K562 (cell line): Measurements from ENCODE around the gene SHISA8. TPM values are rescaled to one million over a fixed set of nuclear protein-coding genes. Genes with fewer than 3 reads are reported as not detected.

Experiments
- ATAC-seq: fragments of 200-7000 bp; cut with Tn5 transposase; 3 replicates; pipeline ENCODE4 v1.9.1; 2020; ENCODE audit warnings: moderate library complexity
- BruUV-seq: library from RNA; stranded (reverse); fragments of 400-500 nt; replicated peaks from 2 replicates; lab custom pipeline; 2021; lab: Mats Ljungman, UMichigan
- CTCF ChIA-PET: fragments of 300-600 bp; formaldehyde crosslinking; extraction: SDS; loops from one replicate; lab custom pipeline; 2021; ENCODE audit warnings: low intra/inter-chr PET ratio; lab: Yijun Ruan, JAX
- POLR2A ChIA-PET: fragments of 300-600, 350-650 bp; sonication (Branson Sonifier 250); formaldehyde crosslinking; extraction: SDS; loops from one replicate; lab custom pipeline; 2021; ENCODE audit warnings: antibody characterized with exemption, inconsistent platforms; lab: Yijun Ruan, JAX
- DNase-seq, 4 experiments: peaks; one replicate each; pipeline versions ENCODE4 v3.0.0 to v3.0.0-alpha.2; 2011 to 2018; ENCODE audit warnings: low spot score in 3 of 4, mixed read lengths in 3 of 4; ENCODE audit errors: extremely low read depth in 1 of 4
- FAIRE-seq: peaks from 2 replicates; lab custom pipeline; 2011; peaks lifted over from hg19 to GRCh38; lab: Jason Lieb, UNC
- H2AFZ ChIP-seq: 2 replicates; pipeline ENCODE4 v1.6.0; 2011; ENCODE audit warnings: low read depth, low read length, control low read depth, inconsistent platforms
- H3K27ac ChIP-seq: fragments of 200-600 bp; 3 replicates; pipeline ENCODE4 v1.8.0; 2011; ENCODE audit warnings: low read depth, mild to moderate bottlenecking, control low read depth, inconsistent platforms, low read length, moderate library complexity, mixed read lengths; ENCODE audit errors: extremely low read depth
- H3K27me3 ChIP-seq, 2 experiments: fragments of 300-600 bp in 1 of 2; 2 replicates in 1 of 2; 3 replicates in 1 of 2; pipeline versions ENCODE4 v1.6.0 to v1.8.0; 2011; ENCODE audit warnings: inconsistent platforms in 2 of 2, low read length in 2 of 2, mild to moderate bottlenecking in 1 of 2, mixed read lengths in 1 of 2, moderate library complexity in 1 of 2; ENCODE audit not compliant: control insufficient read depth in 2 of 2, insufficient read depth in 2 of 2
- H3K36me3 ChIP-seq: fragments of 300-600 bp; 3 replicates; pipeline ENCODE4 v1.8.0; 2011; ENCODE audit warnings: mild to moderate bottlenecking, low read length, inconsistent platforms; ENCODE audit not compliant: control insufficient read depth, insufficient read depth
- H3K4me1 ChIP-seq, 2 experiments: fragments of 200-600 bp in 1 of 2; replicated peaks in 1 of 2; 2 replicates in 1 of 2; 3 replicates in 1 of 2; pipeline versions ENCODE4 v1.5.1 to v1.8.0; 2011; ENCODE audit warnings: inconsistent platforms in 2 of 2, low read length in 2 of 2, mild to moderate bottlenecking in 1 of 2, mixed read lengths in 1 of 2, moderate library complexity in 1 of 2; ENCODE audit not compliant: control insufficient read depth in 2 of 2, insufficient read depth in 2 of 2
- H3K4me2 ChIP-seq: 2 replicates; pipeline ENCODE4 v1.6.1; 2011; ENCODE audit warnings: low read length, control low read depth, inconsistent platforms, mixed read lengths; ENCODE audit not compliant: insufficient read depth
- H3K4me3 ChIP-seq: fragments of 200-600 bp; sonication (generic), shearing (Covaris generic); 2 replicates; pipeline ENCODE4 v1.5.1; 2016; ENCODE audit warnings: control low read depth, inconsistent platforms
- H3K79me2 ChIP-seq: fragments of 200-600 bp; 3 replicates; pipeline ENCODE4 v1.8.0; 2011; ENCODE audit warnings: low read length, inconsistent platforms; ENCODE audit not compliant: control insufficient read depth, insufficient read depth
- H3K9ac ChIP-seq, 2 experiments: 2 replicates each; pipeline versions ENCODE4 v1.6.0 to v1.6.1; 2011; ENCODE audit warnings: low read depth in 2 of 2, low read length in 2 of 2, control low read depth in 1 of 2, inconsistent platforms in 1 of 2, mild to moderate bottlenecking in 1 of 2, mixed read lengths in 1 of 2; ENCODE audit not compliant: insufficient read depth in 1 of 2
- H3K9me1 ChIP-seq: one replicate; pipeline ENCODE4 v1.6.0; 2011; ENCODE audit warnings: inconsistent platforms, mild to moderate bottlenecking, low read length, moderate library complexity; ENCODE audit not compliant: control insufficient read depth, insufficient read depth
- H3K9me3 ChIP-seq: replicated peaks from 2 replicates; pipeline ENCODE4 v1.5.1; 2011; ENCODE audit warnings: low read depth, low read length, inconsistent platforms; ENCODE audit not compliant: control insufficient read depth, insufficient read depth
- H4K20me1 ChIP-seq: replicated peaks from 2 replicates; pipeline ENCODE4 v1.6.1; 2011; ENCODE audit warnings: low read length, inconsistent platforms, mixed read lengths; ENCODE audit not compliant: control insufficient read depth, insufficient read depth
- ATF2 ChIP-seq: sonication (generic); formaldehyde crosslinking; IDR thresholded peaks from 2 replicates; pipeline ENCODE4 v1.8.1; 2022; ENCODE audit warnings: missing genetic modification reagents
- BRCA1 ChIP-seq, 2 experiments: fragments of 450-650 bp in 1 of 2; sonication (generic) in 1 of 2; formaldehyde crosslinking in 1 of 2; IDR thresholded peaks; 2 replicates each; pipeline versions ENCODE4 v1.5.0 to v1.6.1; 2017 to 2020; ENCODE audit warnings: mild to moderate bottlenecking in 1 of 2, missing genetic modification reagents in 1 of 2
- CREBBP ChIP-seq: IDR thresholded peaks from one replicate; pipeline ENCODE4 v1.6.1; 2012; ENCODE audit warnings: low read depth, mild to moderate bottlenecking, control low read depth, inconsistent platforms, low read length
- DACH1 ChIP-seq: fragments of 450-650 bp; IDR thresholded peaks from 2 replicates; pipeline ENCODE4 v1.6.1; 2018; ENCODE audit not compliant: partially characterized antibody
- HDAC1 ChIP-seq, 2 experiments: fragments of 450-650 bp; IDR thresholded peaks; 2 replicates each; pipeline ENCODE4 v1.6.1; 2016 to 2017; ENCODE audit warnings: inconsistent platforms in 1 of 2, mild to moderate bottlenecking in 1 of 2, moderate library complexity in 1 of 2
- KLF1 ChIP-seq: fragments of 450-650 bp; IDR thresholded peaks from 2 replicates; pipeline ENCODE4 v1.6.1; 2016; ENCODE audit warnings: missing genetic modification characterization, missing compliant biosample characterization
- MGA ChIP-seq: fragments of 450-650 bp; IDR thresholded peaks from 2 replicates; pipeline ENCODE4 v1.6.1; 2016; ENCODE audit warnings: mild to moderate bottlenecking, moderate library complexity
- NFYB ChIP-seq: IDR thresholded peaks from 2 replicates; pipeline ENCODE4 v1.6.1; 2011; ENCODE audit warnings: mild to moderate bottlenecking, moderate library complexity; ENCODE audit not compliant: insufficient read length; ENCODE audit errors: extremely low read depth
- SIN3B ChIP-seq: fragments of 450-650 bp; IDR thresholded peaks from 2 replicates; pipeline ENCODE4 v1.6.1; 2017; ENCODE audit warnings: low read depth, mild to moderate bottlenecking, moderate library complexity
- WGBS: fragments of 100-300 bp; shearing (Covaris generic); methylation state at CpG from one replicate; pipeline ENCODE4 v1.1.6; 2016; ENCODE audit warnings: low coverage, mixed read lengths; ENCODE audit not compliant: insufficient coverage; ENCODE audit errors: missing lambda C conversion rate; 5-methylcytosine and 5-hydroxymethylcytosine counted together
- in situ Hi-C: fragments of 300-500 bp; cut with MboI; formaldehyde crosslinking; loops from 4 replicates; pipeline ENCODE4 v1.15.0; 2018; ENCODE audit warnings: inconsistent platforms, mixed read lengths
- intact Hi-C: fragments of 100-400 bp; cut with micrococcal nuclease; formaldehyde crosslinking; loops from 2 replicates; pipeline ENCODE4 v1.14.2; 2022
- polyA plus RNA-seq, 8 experiments: library from polyadenylated mRNA; depleted of rRNA in 4 of 8; stranded (reverse) in 5 of 8; unstranded in 3 of 8; fragments of >200 nt; fragmentation: Nextera tagmentation in 2 of 8; fragmentation: Illumina TruSeq in 1 of 8; extraction: Ambion mirVana in 2 of 8; extraction: Trizol in 1 of 8; gene quantifications; 2 replicates each; pipeline versions ENCODE4 v1.2.1 to v1.2.3, GENCODE V29; 2011 to 2014; ENCODE audit warnings: inconsistent platforms in 1 of 8, missing spikeins in 1 of 8
- total RNA-seq, 7 experiments: library from RNA; depleted of rRNA in 6 of 7; stranded (reverse); fragments of >200 nt in 6 of 7; fragmentation: Illumina TruSeq in 2 of 7; extraction: Trizol in 2 of 7; gene quantifications; 2 replicates each; pipeline versions ENCODE4 v1.2.1 to v1.2.3, GENCODE V29; 2011 to 2021; ENCODE audit warnings: low replicate concordance in 1 of 7

The SHISA8 gene
- total and polyA plus RNA-seq, 9 of the 15 experiments (the other 6 are each of a cell fraction or from before 2014, with no cell fraction given), result 0.07 to 3.3 (median 1.1) TPM; not detected in 4

DNA sequence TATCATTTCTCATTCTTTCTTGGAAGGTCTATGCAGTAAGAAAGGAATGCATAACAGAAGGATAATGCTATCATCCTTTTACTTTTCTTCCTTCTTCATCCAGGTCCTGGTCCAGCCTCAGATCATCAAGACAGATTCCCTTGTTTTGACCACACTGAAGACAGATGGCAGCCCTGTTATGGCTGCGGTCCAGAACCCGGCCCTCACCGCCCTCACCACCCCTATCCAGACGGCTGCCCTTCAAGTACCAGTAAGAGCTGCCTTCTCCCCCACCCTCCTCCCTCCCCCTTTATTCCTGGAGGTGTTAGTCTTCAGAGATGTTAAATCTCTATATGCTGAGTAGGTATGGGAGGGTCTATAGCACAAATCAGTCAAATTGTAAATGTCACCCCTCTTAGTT, 44.1 kb downstream of the SHISA8 start:
- peaks cover 81% of the 10 kb centered on the region for H3K36me3 ChIP-seq
- TF ChIP-seq SIN3B, result no peak
- TF ChIP-seq BRCA1 (IDR thresholded peaks at IDR 0.05), result no peak
- no peak for TF ChIP-seq BRCA1 (CRISPR knock-in tag; IDR thresholded peaks at IDR 0.05)
- TF ChIP-seq DACH1, result no peak
- TF ChIP-seq NFYB, result no peak
- TF ChIP-seq MGA, result no peak
- no peak for TF ChIP-seq KLF1 (tag)
- TF ChIP-seq ATF2, result no peak
- no peak for TF ChIP-seq CREBBP
- TF ChIP-seq HDAC1 (IDR thresholded peaks at IDR 0.05), result no peak

More for the DNA sequence above, 44.1 kb downstream of the SHISA8 start:
- intact Hi-C loops, result no loop called here
- WGBS, result no CpG with 5 or more reads among the region's 4 CpGs
- DNase-seq (no peak), FAIRE-seq (no peak), ATAC-seq (no peak)
- Histone ChIP-seq H3K27ac (no peak overlapping the region), H3K27me3 (no peaks in the 10 kb centered on the region), H3K9me3 (no peaks in the 10 kb centered on the region), H3K4me3 (no peak overlapping the region), H4K20me1 (peaks cover 6% of the 10 kb centered on the region; the same call in 1 of the 2 replicates), H3K79me2 (peaks cover 11% of the 10 kb centered on the region), H2AFZ (no peak overlapping the region), H3K9ac (no peak overlapping the region), H3K4me1 (no peaks in the 10 kb centered on the region; a peak in 1 of 5 replicates), H3K4me2 (no peak overlapping the region), H3K9me1 (no peaks in the 10 kb centered on the region)
- in situ Hi-C loops, result no loop called here
- ChIA-PET CTCF (no interaction called here), POLR2A (no interaction called here)
- no TSS peak for BruUV-seq
